Hematopoietic multipotent progenitor cell treated with erythropoietin and hydrocortisone succinate and interleukin-3 and kit ligand, for 15 days (in vitro differentiated cells): ENCODE results near the gene MSX2.
"Not testable (repeated sequence)": the region's sequence is repeated elsewhere in the genome, so short reads cannot be mapped to it uniquely, and the experiment has no call there.

Experiments
- DNase-seq: peaks from one replicate; pipeline ENCODE4 v3.0.0-alpha.2; 2015; ENCODE audit warnings: low spot score

MSX2 gene

GRCh38 chr5:174733091-174733690 is 8.8 kb downstream of the MSX2 start:
- no peak for DNase-seq

GRCh38 chr5:174733836-174734235 is 9.5 kb downstream of the MSX2 start:
- DNase-seq = no peak

- DNase-seq = no peak
These were observed 10.5 kb downstream of the MSX2 start for GRCh38 chr5:174734571-174735497.

- no peak for DNase-seq
These were observed 11.3 kb downstream of the MSX2 start for GRCh38 chr5:174735498-174736330.

- no peak for DNase-seq
These were observed 11.9 kb downstream of the MSX2 start for GRCh38 chr5:174736331-174736721.

- DNase-seq = no peak
These were observed 12.4 kb downstream of the MSX2 start for GRCh38 chr5:174736777-174737176.

GRCh38 chr5:174737330-174737729 is 12.9 kb downstream of the MSX2 start:
- DNase-seq = no peak

GRCh38 chr5:174741352-174741751 is 17.0 kb downstream of the MSX2 start:
- no peak for DNase-seq

GRCh38 chr5:174744896-174745295 is 20.5 kb downstream of the MSX2 start:
- DNase-seq = no peak

- DNase-seq = no peak
These were observed 21.3 kb downstream of the MSX2 start for GRCh38 chr5:174745590-174746103.

- no peak for DNase-seq
These were observed 26.3 kb downstream of the MSX2 start for GRCh38 chr5:174750711-174751110.

GRCh38 chr5:174751154-174752000 is 27.0 kb downstream of the MSX2 start:
- DNase-seq = no peak

GRCh38 chr5:174752121-174752520 is 27.7 kb downstream of the MSX2 start:
- no peak for DNase-seq

GRCh38 chr5:174755106-174755505 is 30.7 kb downstream of the MSX2 start:
- no peak for DNase-seq

- no peak for DNase-seq
These were observed 34.7 kb downstream of the MSX2 start for GRCh38 chr5:174759091-174759490.

GRCh38 chr5:174760721-174761120 is 36.3 kb downstream of the MSX2 start:
- no peak for DNase-seq

GRCh38 chr5:174761341-174761740 is 37.0 kb downstream of the MSX2 start:
- not testable (repeated sequence) for DNase-seq

GRCh38 chr5:174764309-174764708 is 39.9 kb downstream of the MSX2 start:
- no peak for DNase-seq

- DNase-seq = no peak
These were observed 41.2 kb downstream of the MSX2 start for GRCh38 chr5:174765540-174765939.

GRCh38 chr5:174767670-174768069 is 43.3 kb downstream of the MSX2 start:
- DNase-seq = no peak

- DNase-seq = no peak
These were observed 44.6 kb downstream of the MSX2 start for GRCh38 chr5:174769005-174769404.
